Left ventricle myocardium inferior (tissue), 1 donor: ENCODE results near the gene MPHOSPH9. TPM values are rescaled to one million over a fixed set of nuclear protein-coding genes. Genes with fewer than 3 reads are reported as not detected.
A peak's percentile ranks its signal among the peaks of the same experiment; 100 is the strongest.

Experiments
- DNase-seq: peaks from one replicate; pipeline ENCODE4 v3.0.0-alpha.2; 2020
- H3K27ac ChIP-seq: fragments of 200-600 bp; replicated peaks from 2 replicates; pipeline ENCODE4 v1.8.0; 2021
- H3K27me3 ChIP-seq: fragments of 200-600 bp; 2 replicates; pipeline ENCODE4 v1.8.0; 2021; ENCODE audit warnings: low read depth
- H3K36me3 ChIP-seq: fragments of 200-600 bp; 2 replicates; pipeline ENCODE4 v1.8.0; 2021
- H3K4me1 ChIP-seq: fragments of 200-600 bp; 2 replicates; pipeline ENCODE4 v1.8.0; 2021
- H3K4me3 ChIP-seq: fragments of 200-600 bp; 2 replicates; pipeline ENCODE4 v1.8.0; 2021; ENCODE audit warnings: mild to moderate bottlenecking, moderate library complexity
- H3K9me3 ChIP-seq: fragments of 200-600 bp; replicated peaks from 2 replicates; pipeline ENCODE4 v1.8.0; 2021
- CTCF ChIP-seq: fragments of 200-600 bp; IDR thresholded peaks from 2 replicates; pipeline ENCODE4 v1.8.0; 2021; ENCODE audit warnings: antibody characterized with exemption, mild to moderate bottlenecking, borderline replicate concordance
- intact Hi-C: fragments of 100-400 bp; cut with micrococcal nuclease; formaldehyde crosslinking; loops from one replicate; pipeline ENCODE4 v1.11.0; 2022
- total RNA-seq: library from RNA; stranded (reverse); fragmentation: NEBNext Ultra II Directional; extraction: Animal tissue kit (Norgen Biotek cat#: 25700); gene quantifications from one replicate; pipeline ENCODE4 v1.2.1, GENCODE V29; 2021
- donor health status: DM: no; HTN: yes; CAD: no; lungs with severe emphysema.

MPHOSPH9 gene
- total RNA-seq, 1 donor from 2014 or later, result 23.9 TPM

GRCh38 chr12:123105211-123105826 lies 127.6 kb downstream of the MPHOSPH9 start:
- Histone ChIP-seq H3K27me3 (no peaks in the 10 kb centered on the region), H3K9me3 (no peaks in the 10 kb centered on the region), H3K4me3 (peak overlapping the region; percentile 56), H3K4me1 (peaks cover 97% of the 10 kb centered on the region), H3K36me3 (peaks cover 4% of the 10 kb centered on the region), H3K27ac (peak overlapping the region; percentile 91)
- intact Hi-C loops, result no loop called here
- no peak for TF ChIP-seq CTCF
- no peak for DNase-seq

DNA sequence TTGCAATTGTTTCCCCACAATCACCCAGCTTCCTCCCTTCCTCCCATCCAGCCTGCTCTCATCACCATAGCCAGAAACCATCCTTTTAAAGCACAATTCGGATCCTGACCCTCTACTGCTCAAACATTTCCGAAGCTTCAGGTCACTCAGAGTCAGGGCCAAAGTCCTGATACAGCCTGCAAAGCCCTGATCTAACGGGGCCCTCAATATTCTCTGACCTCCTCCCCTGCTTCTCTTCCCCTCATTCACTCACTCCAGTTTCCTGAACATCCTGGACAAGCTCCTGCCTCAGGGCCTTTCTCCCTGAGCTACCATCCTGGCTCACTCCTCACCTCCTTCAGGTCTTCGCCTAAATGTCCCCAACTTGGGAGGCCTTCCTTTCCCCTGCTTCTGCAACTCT lies 128.1 kb downstream of the MPHOSPH9 start:
- H3K36me3 ChIP-seq, result peaks cover under 1% of the 10 kb centered on the region
- H3K27me3 ChIP-seq, result no peaks in the 10 kb centered on the region
- intact Hi-C loops, result no loop called here
- peak overlapping the region; percentile 91 for H3K27ac ChIP-seq
- H3K9me3 ChIP-seq, result no peaks in the 10 kb centered on the region
- no peak for TF ChIP-seq CTCF
- no peak for DNase-seq
- H3K4me1 ChIP-seq, result peaks cover 97% of the 10 kb centered on the region
- peak overlapping the region; percentile 56 for H3K4me3 ChIP-seq

Other genes with a start within 250 kb of the MPHOSPH9 start
- gene PITPNM2, start 82.1 kb downstream of the MPHOSPH9 start, total RNA-seq, result 18.4 TPM
- gene MTRFR, start 295 bp upstream of the MPHOSPH9 start, total RNA-seq, result 8.4 TPM
- gene CDK2AP1, start 38.7 kb upstream of the MPHOSPH9 start, total RNA-seq, result 83.6 TPM
- gene SBNO1, start 131.7 kb upstream of the MPHOSPH9 start, total RNA-seq, result 27.1 TPM
- 28.5 TPM for gene KMT5A, start 151.0 kb upstream of the MPHOSPH9 start, total RNA-seq
- 2.2 TPM for gene RILPL2, start 203.5 kb upstream of the MPHOSPH9 start, total RNA-seq
- 23.0 TPM for gene SNRNP35, start 225.0 kb upstream of the MPHOSPH9 start, total RNA-seq